Nephron progenitor cell (in vitro differentiated cells): ENCODE data around the gene PEX11G.

Experiments
- DNase-seq: peaks from one replicate; pipeline ENCODE4 v3.0.0; 2021
- H3K27ac Mint-ChIP-seq: 2 replicates; pipeline ENCODE4 v1.8.0; 2021; ENCODE audit warnings: mild to moderate bottlenecking, moderate library complexity, mixed read lengths
- H3K27me3 Mint-ChIP-seq: 2 replicates; pipeline ENCODE4 v1.8.0; 2021; ENCODE audit warnings: mild to moderate bottlenecking, low read depth, mixed read lengths; ENCODE audit not compliant: poor library complexity
- H3K36me3 Mint-ChIP-seq: 2 replicates; pipeline ENCODE4 v1.8.0; 2021; ENCODE audit warnings: low read depth, mixed read lengths
- H3K4me1 Mint-ChIP-seq: 2 replicates; pipeline ENCODE4 v1.8.0; 2021; ENCODE audit warnings: mixed read lengths
- H3K4me3 Mint-ChIP-seq: 2 replicates; pipeline ENCODE4 v1.8.0; 2021; ENCODE audit warnings: mild to moderate bottlenecking, moderate library complexity, mixed read lengths
- H3K9me3 Mint-ChIP-seq: 2 replicates; pipeline ENCODE4 v1.8.0; 2021; ENCODE audit warnings: mild to moderate bottlenecking, moderate library complexity, mixed read lengths
- TF ChIP-seq, protein P1 (sequence below): fragments of 200-600 bp; sonication (generic); IDR thresholded peaks from 2 replicates; pipeline ENCODE4 v1.5.0; 2021; ENCODE audit warnings: antibody characterized with exemption

The PEX11G gene

GRCh38 chr19:7477758-7478157, 11.1 kb downstream of the PEX11G start:
- Mint-ChIP-seq H3K36me3 (no peaks in the 10 kb centered on the region), H3K4me1 (peaks cover 22% of the 10 kb centered on the region), H3K4me3 (no peak overlapping the region), H3K9me3 (no peaks in the 10 kb centered on the region), H3K27me3 (no peaks in the 10 kb centered on the region), H3K27ac (peak overlapping the region; percentile 54)
- TF ChIP-seq, protein P1, sequence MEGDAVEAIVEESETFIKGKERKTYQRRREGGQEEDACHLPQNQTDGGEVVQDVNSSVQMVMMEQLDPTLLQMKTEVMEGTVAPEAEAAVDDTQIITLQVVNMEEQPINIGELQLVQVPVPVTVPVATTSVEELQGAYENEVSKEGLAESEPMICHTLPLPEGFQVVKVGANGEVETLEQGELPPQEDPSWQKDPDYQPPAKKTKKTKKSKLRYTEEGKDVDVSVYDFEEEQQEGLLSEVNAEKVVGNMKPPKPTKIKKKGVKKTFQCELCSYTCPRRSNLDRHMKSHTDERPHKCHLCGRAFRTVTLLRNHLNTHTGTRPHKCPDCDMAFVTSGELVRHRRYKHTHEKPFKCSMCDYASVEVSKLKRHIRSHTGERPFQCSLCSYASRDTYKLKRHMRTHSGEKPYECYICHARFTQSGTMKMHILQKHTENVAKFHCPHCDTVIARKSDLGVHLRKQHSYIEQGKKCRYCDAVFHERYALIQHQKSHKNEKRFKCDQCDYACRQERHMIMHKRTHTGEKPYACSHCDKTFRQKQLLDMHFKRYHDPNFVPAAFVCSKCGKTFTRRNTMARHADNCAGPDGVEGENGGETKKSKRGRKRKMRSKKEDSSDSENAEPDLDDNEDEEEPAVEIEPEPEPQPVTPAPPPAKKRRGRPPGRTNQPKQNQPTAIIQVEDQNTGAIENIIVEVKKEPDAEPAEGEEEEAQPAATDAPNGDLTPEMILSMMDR: no peak
- DNase-seq: no peak

DNA sequence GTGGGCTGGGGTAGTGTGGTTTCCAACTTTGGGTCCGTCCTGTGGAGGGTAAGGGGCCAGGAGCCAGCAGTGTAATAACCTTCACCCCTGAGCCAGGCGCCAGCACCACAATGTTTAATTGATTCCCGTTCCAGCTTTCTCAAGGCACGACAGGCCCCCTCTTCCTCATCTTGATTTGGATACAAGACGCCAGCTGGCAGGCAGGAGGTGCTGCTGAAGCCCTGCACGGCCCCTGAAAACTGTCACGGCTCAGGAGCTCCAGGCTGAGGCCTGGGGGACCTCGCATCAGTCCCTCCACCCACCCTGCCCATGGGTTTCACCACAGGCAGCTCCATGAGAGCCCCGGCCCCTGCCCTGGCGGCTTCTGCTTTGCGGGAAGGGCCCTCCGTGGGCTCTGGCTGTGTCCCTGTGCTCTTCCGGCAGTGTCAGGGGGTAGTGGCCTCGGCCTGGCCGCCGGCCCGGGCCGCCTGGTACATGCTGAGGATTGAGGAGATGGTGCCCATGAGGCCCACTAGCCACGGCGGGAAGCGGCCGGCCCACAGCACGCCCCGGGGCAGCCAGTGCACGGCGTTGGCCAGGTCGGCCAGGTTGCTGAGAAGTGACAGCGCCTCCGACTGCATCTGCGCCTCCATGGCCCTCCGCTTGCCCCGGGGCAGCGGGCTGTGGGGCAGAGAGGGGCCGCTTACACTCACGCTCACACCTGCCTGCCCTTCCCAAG, 11.9 kb downstream of the PEX11G start:
- TF ChIP-seq, protein P1: no peak
- H3K36me3 Mint-ChIP-seq: peaks cover under 1% of the 10 kb centered on the region
- peak overlapping the region; percentile 36 for H3K27ac Mint-ChIP-seq
- H3K27me3 Mint-ChIP-seq: no peaks in the 10 kb centered on the region
- H3K4me3 Mint-ChIP-seq: no peak overlapping the region
- no peak for DNase-seq
- H3K9me3 Mint-ChIP-seq: no peaks in the 10 kb centered on the region
- H3K4me1 Mint-ChIP-seq: peaks cover 22% of the 10 kb centered on the region

- Mint-ChIP-seq H3K9me3 (no peaks in the 10 kb centered on the region), H3K4me3 (no peak overlapping the region)
- TF ChIP-seq, protein P1: no peak
Measured at GRCh38 chr19:7476241-7476640, 12.6 kb downstream of the PEX11G start.

GRCh38 chr19:7475665-7476064, 13.2 kb downstream of the PEX11G start:
- Mint-ChIP-seq H3K9me3 (no peaks in the 10 kb centered on the region), H3K36me3 (peaks cover 4% of the 10 kb centered on the region), H3K27me3 (no peaks in the 10 kb centered on the region), H3K4me1 (peaks cover 14% of the 10 kb centered on the region), H3K4me3 (no peak overlapping the region), H3K27ac (peak overlapping the region; percentile 39)
- TF ChIP-seq, protein P1: no peak
- DNase-seq: no peak

More at GRCh38 chr19:7476241-7476640, 12.6 kb downstream of the PEX11G start:
- Mint-ChIP-seq H3K27ac (no peak overlapping the region), H3K4me1 (peaks cover 20% of the 10 kb centered on the region), H3K27me3 (no peaks in the 10 kb centered on the region), H3K36me3 (peaks cover 4% of the 10 kb centered on the region)
- DNase-seq: no peak

DNA sequence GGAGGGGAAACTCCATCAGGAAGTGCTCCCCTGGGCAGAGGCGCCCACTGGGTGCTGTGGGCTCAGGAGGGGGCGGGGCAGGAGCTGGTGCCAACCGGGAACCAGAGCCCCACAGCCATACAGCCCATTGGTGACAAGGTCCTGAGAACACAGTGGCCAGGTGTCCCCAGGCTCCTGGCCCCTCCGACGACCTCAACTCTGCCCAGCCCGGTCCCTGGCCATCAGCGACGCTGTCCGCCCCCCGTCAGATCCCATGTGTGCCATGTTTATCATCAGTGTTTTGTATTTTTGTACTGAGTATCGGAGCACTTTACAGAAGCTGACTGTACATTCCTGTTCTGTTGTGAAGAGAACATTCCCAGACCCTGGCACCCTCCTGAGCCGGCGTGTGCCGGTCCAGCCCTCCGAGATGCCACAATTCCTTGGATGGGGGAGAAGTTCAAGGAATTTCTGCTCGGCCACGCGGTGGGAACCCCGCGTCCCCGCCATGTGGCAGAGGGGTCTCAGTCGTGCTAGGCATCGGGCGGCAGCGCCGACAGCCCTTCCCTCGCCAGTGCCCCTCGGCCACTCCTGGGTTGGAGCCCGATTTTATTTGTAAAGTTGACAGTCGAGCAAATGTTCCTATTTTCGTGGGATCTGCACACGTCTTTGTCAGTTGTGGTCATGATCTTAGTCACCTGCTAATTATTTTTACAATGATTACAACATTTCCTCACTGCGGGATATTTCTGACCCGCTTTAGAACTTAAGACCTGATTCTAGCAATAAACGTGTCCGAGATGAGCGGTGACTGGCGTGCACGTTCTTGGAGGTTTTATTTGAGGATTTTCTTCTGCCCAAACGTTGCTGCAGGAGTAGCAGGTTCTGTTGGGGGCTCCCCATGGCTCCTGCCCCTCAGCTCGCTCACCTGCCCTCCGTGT, 16.9 kb downstream of the PEX11G start:
- H3K27me3 Mint-ChIP-seq: no peaks in the 10 kb centered on the region
- H3K36me3 Mint-ChIP-seq: peaks cover 4% of the 10 kb centered on the region
- no peaks in the 10 kb centered on the region for H3K4me1 Mint-ChIP-seq
- H3K4me3 Mint-ChIP-seq: no peak overlapping the region
- no peak for DNase-seq
- no peaks in the 10 kb centered on the region for H3K9me3 Mint-ChIP-seq
- TF ChIP-seq, protein P1: no peak
- peak overlapping the region; percentile 81 for H3K27ac Mint-ChIP-seq
